H1 (cell line): ENCODE results near the gene CNBP. TPM values are rescaled to one million over a fixed set of nuclear protein-coding genes. Genes with fewer than 3 reads are reported as not detected.

Experiments used
- CHD7 ChIP-seq: fragments of 300-600 bp; sonication (generic); IDR thresholded peaks from 2 replicates; pipeline ENCODE4 v1.7.1; 2012; ENCODE audit warnings: low read length, moderate library complexity, mild to moderate bottlenecking, inconsistent platforms; ENCODE audit not compliant: insufficient replicate concordance
- MAFK ChIP-seq: IDR thresholded peaks from 2 replicates; pipeline ENCODE4 v1.6.1; 2012; ENCODE audit warnings: low read depth, mild to moderate bottlenecking, improper control_type of control experiment, low read length
- RFX5 ChIP-seq: IDR thresholded peaks from 2 replicates; pipeline ENCODE4 v1.6.1; 2011; ENCODE audit warnings: low read depth, low read length, improper control_type of control experiment, borderline replicate concordance
- SP4 ChIP-seq: IDR thresholded peaks from 2 replicates; pipeline ENCODE4 v1.6.1; 2012; ENCODE audit warnings: low read length, inconsistent platforms
- TAF7 ChIP-seq: optimal IDR thresholded peaks from 2 replicates; pipeline ENCODE3; 2011; ENCODE audit warnings: low read depth, mild to moderate bottlenecking, inconsistent platforms, low read length, moderate library complexity, borderline replicate concordance
- TBP ChIP-seq: IDR thresholded peaks from 2 replicates; pipeline ENCODE4 v1.6.1; 2011; ENCODE audit warnings: low read depth, low read length, improper control_type of control experiment
- TEAD4 ChIP-seq: IDR thresholded peaks from 2 replicates; pipeline ENCODE4 v1.6.1; 2012; ENCODE audit warnings: low read depth, low read length, inconsistent platforms, mixed read lengths
- polyA plus RNA-seq, 7 experiments: library from polyadenylated mRNA; depleted of rRNA in 3 of 7; stranded (reverse) in 5 of 7; unstranded in 2 of 7; fragments of >200 nt in 5 of 7; fragments of 200-250 nt in 2 of 7; gene quantifications; 1 replicate in 5 of 7; 2 replicates in 1 of 7; 4 replicates in 1 of 7; pipeline versions ENCODE4 v1.2.1 to v1.2.3, GENCODE V29; 2011 to 2013; ENCODE audit warnings: missing spikeins in 2 of 7, mixed read lengths in 2 of 7
- total RNA-seq: library from RNA; stranded (reverse); fragmentation: NEBNext Ultra II Directional; extraction: Animal tissue kit (Norgen Biotek cat#: 25700); gene quantifications from 2 replicates; pipeline ENCODE4 v1.2.1, GENCODE V29; 2021

CNBP gene
- total and polyA plus RNA-seq, 2 of the 8 experiments (the other 6 are each of a cell fraction or from before 2014, with no cell fraction given): 315 to 371 TPM

DNA sequence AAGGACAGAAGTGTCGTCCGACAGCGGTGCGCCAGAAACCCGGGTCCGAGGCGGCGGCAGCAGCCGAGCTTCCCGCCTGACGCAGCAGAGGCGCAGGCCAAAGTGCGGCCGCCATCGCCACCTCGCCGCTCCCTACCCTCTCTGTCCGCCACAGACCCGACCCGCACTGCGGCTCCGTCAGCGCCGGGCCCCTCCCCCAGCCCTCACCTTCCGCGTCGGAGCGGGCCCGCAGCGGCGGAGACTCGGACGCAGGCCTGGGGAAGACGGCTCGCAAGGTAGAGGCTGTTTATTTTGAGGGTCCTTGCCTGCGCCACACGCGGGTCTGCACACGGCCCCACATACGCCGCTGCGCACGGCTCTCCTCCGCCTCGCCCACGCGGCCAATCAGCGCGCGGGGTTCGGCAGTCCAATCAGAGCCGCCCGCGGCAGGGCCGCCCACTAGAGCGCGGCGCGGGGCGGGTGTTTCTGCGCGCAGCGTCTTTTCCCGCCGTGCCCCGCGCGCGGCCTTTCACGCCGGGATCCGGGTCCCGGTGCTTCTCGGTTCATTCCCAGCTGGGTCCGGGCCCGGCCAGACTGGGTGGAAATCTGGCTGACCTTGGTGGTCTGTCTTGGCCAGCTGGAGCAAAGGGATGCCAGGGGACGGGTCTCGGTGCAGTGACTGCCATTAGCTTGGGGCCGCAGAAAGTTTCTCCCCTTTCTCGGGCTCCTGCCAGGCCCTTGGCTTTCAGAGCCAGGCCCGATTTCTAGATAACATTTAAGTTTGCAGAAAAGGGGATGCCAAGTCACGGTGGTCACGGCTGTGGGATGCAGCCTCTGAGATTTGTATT, at the start of gene CNBP (continued):
- TF ChIP-seq CHD7: no peak
- TF ChIP-seq TBP: peak; percentile 92
- TF ChIP-seq MAFK: no peak
- no peak for TF ChIP-seq TEAD4
- peak; percentile 46; the same call in 1 of the 2 replicates for TF ChIP-seq SP4
- no peak for TF ChIP-seq RFX5
- TF ChIP-seq TAF7: peak; percentile 78
